ENCODE measurements around the gene AKT2.
A peak's percentile ranks its signal among the peaks of the same experiment; 100 is the strongest.
"Not testable (repeated sequence)": the region's sequence is repeated elsewhere in the genome, so short reads cannot be mapped to it uniquely, and the experiment has no call there.

AKT2 gene

GRCh38 chr19:40224342-40225150 lies 60.6 kb downstream of the AKT2 start:
- DNase-seq (ENCODE audit: low spot score): no peak
- Histone ChIP-seq H3K4me3 (no peak overlapping the region), H3K27ac (no peak overlapping the region)
- no peak for TF ChIP-seq CTCF (IDR thresholded peaks at IDR 0.05)

- no peak overlapping the region for H3K27ac ChIP-seq
- DNase-seq (ENCODE audit: low spot score): no peak
- no peak overlapping the region for H3K4me3 ChIP-seq
- TF ChIP-seq CTCF (IDR thresholded peaks at IDR 0.05): no peak
These were observed 61.9 kb downstream of the AKT2 start for GRCh38 chr19:40223135-40223822.

GRCh38 chr19:40221858-40222619 lies 63.1 kb downstream of the AKT2 start:
- no peak overlapping the region for H3K27ac ChIP-seq
- no peak overlapping the region for H3K4me3 ChIP-seq
- TF ChIP-seq CTCF (IDR thresholded peaks at IDR 0.05): peak; percentile 90
- peak; percentile 87 for DNase-seq (ENCODE audit: low spot score)

- Histone ChIP-seq H3K27ac (no peak overlapping the region), H3K4me3 (no peak overlapping the region)
- TF ChIP-seq CTCF (IDR thresholded peaks at IDR 0.05): no peak
- no peak for DNase-seq (ENCODE audit: low spot score)
These were observed 64.5 kb downstream of the AKT2 start for GRCh38 chr19:40220674-40221073.

GRCh38 chr19:40219721-40220276 lies 65.3 kb downstream of the AKT2 start:
- no peak for TF ChIP-seq CTCF (IDR thresholded peaks at IDR 0.05)
- H3K27ac ChIP-seq: no peak overlapping the region
- no peak for DNase-seq (ENCODE audit: low spot score)

GRCh38 chr19:40219029-40219428 lies 66.1 kb downstream of the AKT2 start:
- DNase-seq (ENCODE audit: low spot score); H3K4me3 ChIP-seq; H3K27ac ChIP-seq: not testable (repeated sequence)

More at GRCh38 chr19:40219721-40220276, 65.3 kb downstream of the AKT2 start:
- no peak overlapping the region for H3K4me3 ChIP-seq

Data from coronary artery (tissue), 2 donors.